Astrocyte of the cerebellum (primary cell): ENCODE results near the gene RBM44.
"Not testable (repeated sequence)": the region's sequence is repeated elsewhere in the genome, so short reads cannot be mapped to it uniquely, and the experiment has no call there.

Experiments
- DNase-seq: peaks from one replicate; pipeline ENCODE4 v3.0.0-alpha.2; 2011; ENCODE audit warnings: low read depth
- H3K4me3 ChIP-seq: 2 replicates; pipeline ENCODE4 v1.5.1; 2011; ENCODE audit warnings: mild to moderate bottlenecking, low read depth, low read length, moderate library complexity
- in situ Hi-C: cut with HindIII; loops from 2 replicates; pipeline ENCODE4 v1.10.0; 2017; ENCODE audit warnings: low sequenced_read_pairs
- TF ChIP-seq, protein P1 (sequence below): IDR thresholded peaks from 2 replicates; pipeline ENCODE4 v1.5.1; 2012; ENCODE audit warnings: low read length, low read depth, moderate library complexity, mild to moderate bottlenecking; ENCODE audit errors: missing control alignments

Gene RBM44, protein sequence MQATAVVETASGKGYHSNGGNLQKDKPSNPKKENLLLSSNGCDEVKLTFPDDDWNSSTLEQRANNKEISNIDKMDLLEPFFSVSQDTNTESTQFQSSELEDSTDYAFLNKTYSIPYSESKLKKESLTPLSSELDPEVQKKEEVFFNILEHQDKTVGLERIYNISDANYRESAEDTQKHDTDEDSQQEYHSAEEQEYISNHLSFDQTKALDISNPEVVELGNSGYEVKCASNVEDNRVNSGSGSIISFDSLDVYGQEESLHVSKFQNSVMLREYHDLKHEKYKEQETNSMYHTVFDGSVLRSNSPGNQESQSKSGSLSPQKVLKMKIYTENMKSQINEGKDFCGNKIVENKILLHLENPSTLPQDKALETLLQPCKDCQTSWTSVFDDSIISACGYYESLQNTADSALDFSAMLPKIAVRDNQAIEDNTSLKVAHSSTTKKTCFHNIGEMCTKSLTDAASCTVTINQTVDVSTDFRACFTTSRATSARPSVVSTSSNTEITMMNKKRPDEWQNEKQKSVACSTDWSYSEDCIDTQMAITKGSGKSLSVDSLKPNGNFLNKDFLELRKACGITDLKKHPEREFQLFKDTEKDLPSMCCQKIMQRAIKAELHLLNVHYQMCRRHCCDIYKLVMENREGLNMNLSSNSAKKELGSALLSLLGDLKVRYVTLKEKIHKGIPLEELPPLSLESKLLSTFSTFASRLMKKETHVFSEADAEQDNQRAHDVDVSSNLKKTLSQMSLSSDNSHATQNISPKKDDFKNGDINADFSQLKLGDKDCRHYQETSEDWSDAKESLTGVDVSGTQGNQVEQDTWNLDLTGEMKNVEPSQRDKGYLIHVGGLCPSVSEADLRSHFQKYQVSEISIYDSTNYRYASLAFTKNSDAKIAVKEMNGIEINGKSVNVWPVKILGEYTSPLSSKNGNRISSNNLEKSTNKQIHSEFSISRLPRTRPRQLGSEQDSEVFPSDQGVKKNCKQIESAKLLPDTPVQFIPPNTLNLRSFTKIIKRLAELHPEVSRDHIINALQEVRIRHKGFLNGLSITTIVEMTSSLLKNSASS

DNA sequence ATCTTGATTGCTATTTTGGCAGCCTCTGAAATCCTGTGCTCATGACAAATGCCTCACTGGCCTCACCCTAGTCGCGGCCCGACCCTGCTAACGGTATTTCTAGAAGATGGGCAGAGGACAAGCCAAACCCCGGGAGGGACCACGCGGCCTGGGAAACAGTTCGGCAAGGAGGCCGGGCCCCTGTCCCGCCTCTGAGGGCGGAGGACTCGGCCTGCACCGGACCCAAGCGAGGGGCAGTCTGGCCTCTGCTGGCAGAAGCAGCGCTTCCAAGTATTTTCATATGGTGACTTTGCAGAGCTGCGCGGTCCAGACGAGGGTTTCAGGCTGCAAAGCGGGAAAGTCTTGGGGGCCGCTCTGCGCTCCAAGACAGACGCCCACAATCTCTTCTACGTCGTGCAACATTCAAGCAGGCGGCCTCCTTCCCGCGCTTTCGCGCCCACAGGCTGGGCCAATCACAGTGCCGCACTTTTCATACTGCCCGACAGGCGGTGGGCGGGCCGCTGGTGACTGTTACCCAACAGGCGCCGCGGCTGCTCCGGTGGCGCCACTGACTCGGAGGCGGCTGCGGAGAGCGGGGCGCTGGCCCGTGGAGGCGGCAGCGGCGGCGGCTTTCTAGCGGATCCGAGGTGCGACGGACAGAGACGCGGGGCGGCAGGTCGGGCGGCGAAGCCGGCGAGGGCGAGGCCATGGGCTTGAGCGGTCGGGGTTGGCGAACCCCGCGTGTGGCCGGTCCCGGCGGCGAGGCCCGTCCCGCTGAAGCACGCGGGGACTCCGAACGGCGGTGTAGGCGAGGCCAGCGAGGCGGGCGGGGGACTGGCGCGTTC, at the start of gene RBM44:
TSS of gene RBM44 (plus strand) at position 544 of the 824 bp plus-strand sequence. CDS start 14,831 bp downstream, outside the sequence.
- DNase-seq, result no peak
- in situ Hi-C loops, result no loop called here
- TF ChIP-seq, protein P1, sequence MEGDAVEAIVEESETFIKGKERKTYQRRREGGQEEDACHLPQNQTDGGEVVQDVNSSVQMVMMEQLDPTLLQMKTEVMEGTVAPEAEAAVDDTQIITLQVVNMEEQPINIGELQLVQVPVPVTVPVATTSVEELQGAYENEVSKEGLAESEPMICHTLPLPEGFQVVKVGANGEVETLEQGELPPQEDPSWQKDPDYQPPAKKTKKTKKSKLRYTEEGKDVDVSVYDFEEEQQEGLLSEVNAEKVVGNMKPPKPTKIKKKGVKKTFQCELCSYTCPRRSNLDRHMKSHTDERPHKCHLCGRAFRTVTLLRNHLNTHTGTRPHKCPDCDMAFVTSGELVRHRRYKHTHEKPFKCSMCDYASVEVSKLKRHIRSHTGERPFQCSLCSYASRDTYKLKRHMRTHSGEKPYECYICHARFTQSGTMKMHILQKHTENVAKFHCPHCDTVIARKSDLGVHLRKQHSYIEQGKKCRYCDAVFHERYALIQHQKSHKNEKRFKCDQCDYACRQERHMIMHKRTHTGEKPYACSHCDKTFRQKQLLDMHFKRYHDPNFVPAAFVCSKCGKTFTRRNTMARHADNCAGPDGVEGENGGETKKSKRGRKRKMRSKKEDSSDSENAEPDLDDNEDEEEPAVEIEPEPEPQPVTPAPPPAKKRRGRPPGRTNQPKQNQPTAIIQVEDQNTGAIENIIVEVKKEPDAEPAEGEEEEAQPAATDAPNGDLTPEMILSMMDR, result no peak
- H3K4me3 ChIP-seq, result no peak within 1 kb of the TSS

DNA sequence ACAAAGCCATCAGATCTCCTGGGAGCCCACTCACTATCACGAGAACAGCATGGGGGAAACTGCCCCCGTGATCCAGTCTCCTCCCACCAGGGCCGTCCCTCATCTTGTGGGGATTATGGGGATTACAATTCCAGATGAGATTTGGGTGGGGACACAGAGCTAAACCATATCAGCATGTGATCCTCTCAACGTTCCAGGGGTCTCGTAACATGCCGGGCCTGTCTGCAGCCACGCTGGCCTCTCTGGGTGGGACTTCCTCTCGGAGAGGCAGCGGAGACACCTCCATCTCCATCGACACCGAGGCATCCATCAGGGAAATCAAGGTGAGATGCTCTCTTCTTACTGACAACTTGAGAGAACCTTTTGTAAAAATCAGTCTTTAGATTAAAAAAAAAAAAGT, 49.6 kb upstream of the RBM44 start:
- no peak for DNase-seq
- H3K4me3 ChIP-seq, result no peak overlapping the region
- TF ChIP-seq, protein P1, result no peak
- in situ Hi-C loops, result no loop called here

DNA sequence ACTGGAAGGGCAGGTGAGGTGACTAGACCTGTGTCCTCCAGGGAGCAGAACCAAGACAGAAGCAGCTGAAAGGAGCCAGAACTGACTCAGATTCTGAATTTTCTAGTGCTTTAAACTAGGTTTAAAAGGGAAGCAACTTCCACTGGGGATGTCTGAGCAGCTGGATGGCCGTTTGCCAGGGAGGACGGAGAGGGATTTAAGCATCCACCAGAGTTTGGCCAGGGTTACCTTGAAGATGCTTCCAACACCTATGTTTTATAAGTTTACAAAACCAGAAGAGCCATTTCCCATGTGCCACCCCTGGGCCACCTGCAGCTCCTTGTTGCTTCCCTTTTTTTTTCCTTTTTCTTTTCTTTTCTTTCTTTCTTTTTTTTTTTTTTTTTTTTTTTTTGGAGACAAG, 48.6 kb upstream of the RBM44 start:
- H3K4me3 ChIP-seq, result no peak overlapping the region
- TF ChIP-seq, protein P1, result no peak
- DNase-seq, result no peak
- in situ Hi-C loops, result no loop called here

DNA sequence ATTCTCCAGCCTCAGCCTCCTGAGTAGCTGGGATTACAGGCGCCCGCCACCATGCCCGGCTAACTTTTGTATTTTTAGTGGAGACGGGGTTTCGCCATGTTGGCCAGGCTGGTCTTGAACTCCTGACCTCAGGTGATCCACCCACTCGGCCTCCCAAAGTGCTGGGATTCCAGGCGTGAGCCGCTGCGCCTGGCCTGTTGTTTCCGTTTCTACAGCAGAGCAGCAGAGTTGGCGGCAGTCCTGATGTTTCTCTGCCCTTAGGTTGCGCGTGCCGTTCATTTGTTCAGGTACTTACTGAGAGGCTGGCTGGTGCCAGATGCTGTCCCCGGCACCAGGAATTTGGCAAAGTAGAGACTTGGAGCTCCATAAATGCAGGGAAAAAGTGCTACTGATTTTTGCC, 48.1 kb upstream of the RBM44 start:
- in situ Hi-C loops, DNase-seq: not testable (repeated sequence)

DNA sequence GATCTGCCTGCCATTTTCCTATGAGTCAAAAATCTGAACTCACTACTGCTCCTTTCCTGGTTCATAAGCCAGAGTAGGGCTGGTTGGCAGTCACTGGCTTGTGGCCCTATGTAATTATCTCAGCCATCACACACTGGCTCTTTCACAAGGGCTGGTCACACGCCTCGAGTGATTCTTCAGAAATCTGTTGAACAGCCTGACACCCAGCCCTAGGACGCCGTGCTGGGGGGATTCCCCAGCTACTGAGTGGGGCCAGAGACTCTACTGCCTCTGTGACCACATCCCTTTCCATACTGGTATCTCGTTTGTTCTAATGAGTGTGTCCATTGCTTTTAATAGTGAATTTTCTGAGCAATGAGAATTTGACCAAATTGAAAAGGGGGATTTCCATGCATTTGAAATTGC, 45.8 kb upstream of the RBM44 start:
- H3K4me3 ChIP-seq, result no peak overlapping the region
- no peak for DNase-seq
- TF ChIP-seq, protein P1, result no peak
- in situ Hi-C loops, result no loop called here

More for the DNA sequence above, 48.1 kb upstream of the RBM44 start:
- not testable (repeated sequence) for H3K4me3 ChIP-seq

DNA sequence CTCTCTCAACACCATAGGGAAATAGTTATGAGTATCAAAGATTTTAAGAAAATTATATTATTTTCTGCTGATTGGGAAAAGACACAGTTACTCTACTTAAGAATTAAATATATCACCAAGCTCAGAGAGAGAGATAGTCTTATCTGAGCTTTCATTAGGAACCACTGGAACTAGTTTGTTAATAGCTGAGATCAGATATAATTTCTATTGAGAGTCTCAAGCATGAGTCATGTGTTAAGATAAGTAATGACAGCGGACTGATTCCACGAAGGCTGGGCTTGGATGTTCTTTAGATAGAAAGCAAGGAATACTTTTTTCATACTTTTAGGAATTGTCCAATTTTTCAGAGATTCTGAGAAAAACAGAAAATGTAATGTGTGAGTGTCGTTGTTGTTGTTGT, 44.4 kb upstream of the RBM44 start:
- no peak for DNase-seq
- H3K4me3 ChIP-seq, result no peak overlapping the region
- TF ChIP-seq, protein P1, result no peak
- in situ Hi-C loops, result no loop called here
